ENCODE results near the gene KAT2A. TPM values are rescaled to one million over a fixed set of nuclear protein-coding genes. Genes with fewer than 3 reads are reported as not detected.

Gene KAT2A
- total RNA-seq, 1 donor from 2014 or later = 43.6 TPM

GRCh38 chr17:42127414-42127813, 6.2 kb upstream of the KAT2A start:
- no peak for DNase-seq (ENCODE audit: low read depth, low spot score)
- peaks cover 13% of the 10 kb centered on the region for H3K36me3 Mint-ChIP-seq (ENCODE audit: low read depth)
- H3K4me1 Mint-ChIP-seq = peaks cover 8% of the 10 kb centered on the region
- TF ChIP-seq, protein P1, sequence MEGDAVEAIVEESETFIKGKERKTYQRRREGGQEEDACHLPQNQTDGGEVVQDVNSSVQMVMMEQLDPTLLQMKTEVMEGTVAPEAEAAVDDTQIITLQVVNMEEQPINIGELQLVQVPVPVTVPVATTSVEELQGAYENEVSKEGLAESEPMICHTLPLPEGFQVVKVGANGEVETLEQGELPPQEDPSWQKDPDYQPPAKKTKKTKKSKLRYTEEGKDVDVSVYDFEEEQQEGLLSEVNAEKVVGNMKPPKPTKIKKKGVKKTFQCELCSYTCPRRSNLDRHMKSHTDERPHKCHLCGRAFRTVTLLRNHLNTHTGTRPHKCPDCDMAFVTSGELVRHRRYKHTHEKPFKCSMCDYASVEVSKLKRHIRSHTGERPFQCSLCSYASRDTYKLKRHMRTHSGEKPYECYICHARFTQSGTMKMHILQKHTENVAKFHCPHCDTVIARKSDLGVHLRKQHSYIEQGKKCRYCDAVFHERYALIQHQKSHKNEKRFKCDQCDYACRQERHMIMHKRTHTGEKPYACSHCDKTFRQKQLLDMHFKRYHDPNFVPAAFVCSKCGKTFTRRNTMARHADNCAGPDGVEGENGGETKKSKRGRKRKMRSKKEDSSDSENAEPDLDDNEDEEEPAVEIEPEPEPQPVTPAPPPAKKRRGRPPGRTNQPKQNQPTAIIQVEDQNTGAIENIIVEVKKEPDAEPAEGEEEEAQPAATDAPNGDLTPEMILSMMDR (conservative IDR thresholded peaks at IDR 0.05) = no peak
- H3K27me3 Mint-ChIP-seq (ENCODE audit: low read depth) = no peaks in the 10 kb centered on the region
- no peak overlapping the region for H3K4me3 Mint-ChIP-seq
- no peaks in the 10 kb centered on the region for H3K9me3 Mint-ChIP-seq
- H3K27ac Mint-ChIP-seq (ENCODE audit: unreplicated experiment) = no peak overlapping the region

GRCh38 chr17:42126836-42127235, 5.7 kb upstream of the KAT2A start:
- no peak overlapping the region for H3K27ac Mint-ChIP-seq (ENCODE audit: unreplicated experiment)
- H3K4me3 Mint-ChIP-seq = no peak overlapping the region
- no peaks in the 10 kb centered on the region for H3K9me3 Mint-ChIP-seq
- H3K36me3 Mint-ChIP-seq (ENCODE audit: low read depth) = peaks cover 13% of the 10 kb centered on the region
- peaks cover 14% of the 10 kb centered on the region for H3K4me1 Mint-ChIP-seq
- DNase-seq (ENCODE audit: low read depth, low spot score) = no peak
- TF ChIP-seq, protein P1 (conservative IDR thresholded peaks at IDR 0.05) = no peak
- no peaks in the 10 kb centered on the region for H3K27me3 Mint-ChIP-seq (ENCODE audit: low read depth)

- no peaks in the 10 kb centered on the region for H3K9me3 Mint-ChIP-seq
- no peak overlapping the region for H3K27ac Mint-ChIP-seq (ENCODE audit: unreplicated experiment)
- H3K4me3 Mint-ChIP-seq = no peak overlapping the region
- TF ChIP-seq, protein P1 (conservative IDR thresholded peaks at IDR 0.05) = no peak
- DNase-seq (ENCODE audit: low read depth, low spot score) = no peak
- H3K27me3 Mint-ChIP-seq (ENCODE audit: low read depth) = no peaks in the 10 kb centered on the region
- peaks cover 13% of the 10 kb centered on the region for H3K4me1 Mint-ChIP-seq
- peaks cover 12% of the 10 kb centered on the region for H3K36me3 Mint-ChIP-seq (ENCODE audit: low read depth)
Measured at GRCh38 chr17:42125565-42125964, 4.4 kb upstream of the KAT2A start.

GRCh38 chr17:42124256-42124655, 3.1 kb upstream of the KAT2A start:
- DNase-seq (ENCODE audit: low read depth, low spot score) = no peak
- H3K27me3 Mint-ChIP-seq (ENCODE audit: low read depth) = no peaks in the 10 kb centered on the region
- H3K27ac Mint-ChIP-seq (ENCODE audit: unreplicated experiment) = no peak overlapping the region
- peaks cover 11% of the 10 kb centered on the region for H3K36me3 Mint-ChIP-seq (ENCODE audit: low read depth)
- H3K9me3 Mint-ChIP-seq = no peaks in the 10 kb centered on the region
- H3K4me3 Mint-ChIP-seq = peak overlapping the region; percentile 24
- H3K4me1 Mint-ChIP-seq = peaks cover 16% of the 10 kb centered on the region
- TF ChIP-seq, protein P1 (conservative IDR thresholded peaks at IDR 0.05) = no peak

DNA sequence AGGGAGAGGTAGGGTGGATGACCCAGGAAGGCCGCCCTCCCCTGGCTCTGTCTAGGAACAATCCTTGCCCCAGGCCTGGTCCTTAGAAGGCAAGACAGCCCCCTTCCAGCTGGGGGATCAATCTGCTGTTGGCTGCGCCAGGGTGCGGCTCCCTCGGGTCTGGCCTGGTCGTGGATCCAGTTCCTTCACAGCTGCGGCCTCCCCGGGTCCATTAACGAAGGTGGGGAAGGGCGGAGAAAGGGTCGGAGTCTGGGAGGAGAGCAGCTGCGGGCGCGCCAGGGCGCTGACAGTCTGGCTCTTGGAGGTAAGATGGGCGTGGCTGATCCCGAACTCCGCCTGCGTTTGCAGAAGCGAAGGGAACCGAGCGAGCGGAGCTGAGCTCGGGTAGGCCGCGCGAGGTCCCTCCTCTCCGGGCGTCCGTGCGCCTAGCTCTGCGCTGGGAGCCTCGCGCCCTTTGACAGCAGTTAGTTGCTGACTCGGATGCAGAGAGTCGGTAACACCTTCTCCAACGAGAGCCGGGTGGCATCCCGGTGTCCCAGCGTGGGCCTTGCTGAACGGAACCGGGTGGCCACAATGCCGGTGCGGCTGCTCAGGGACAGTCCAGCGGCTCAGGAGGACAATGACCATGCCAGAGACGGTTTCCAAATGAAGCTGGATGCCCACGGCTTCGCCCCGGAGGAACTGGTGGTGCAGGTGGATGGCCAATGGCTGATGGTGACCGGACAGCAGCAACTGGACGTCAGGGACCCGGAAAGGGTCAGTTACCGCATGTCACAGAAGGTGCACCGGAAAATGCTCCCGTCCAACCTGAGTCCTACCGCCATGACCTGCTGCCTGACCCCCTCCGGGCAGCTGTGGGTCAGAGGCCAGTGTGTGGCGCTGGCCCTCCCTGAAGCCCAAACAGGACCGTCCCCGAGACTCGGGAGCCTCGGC, 1.5 kb upstream of the KAT2A start, which contains the start of gene HSPB9:
Gene HSPB9, plus strand, starts transcription at position 434 of the 933 bp plus-strand sequence. Its CDS starts 47 bp downstream, at position 481.
- H3K9me3 Mint-ChIP-seq = no peaks in the 10 kb centered on the region
- TF ChIP-seq, protein P1 (conservative IDR thresholded peaks at IDR 0.05) = no peak
- no peak for DNase-seq (ENCODE audit: low read depth, low spot score)
- peaks cover 21% of the 10 kb centered on the region for H3K4me1 Mint-ChIP-seq
- no peak within 1 kb of the TSS for H3K27ac Mint-ChIP-seq (ENCODE audit: unreplicated experiment)
- H3K27me3 Mint-ChIP-seq (ENCODE audit: low read depth) = no peaks in the 10 kb centered on the region
- H3K4me3 Mint-ChIP-seq = peak within 1 kb of the TSS; percentile 83
- H3K36me3 Mint-ChIP-seq (ENCODE audit: low read depth) = peaks cover 11% of the 10 kb centered on the region
